A204.1 (cell line): ENCODE data around the gene AKAP1.

ENCODE experiments used
- FAIRE-seq: peaks from 2 replicates; lab custom pipeline; 2012; peaks lifted over from hg19 to GRCh38; lab: Jason Lieb, UNC

Gene AKAP1

DNA sequence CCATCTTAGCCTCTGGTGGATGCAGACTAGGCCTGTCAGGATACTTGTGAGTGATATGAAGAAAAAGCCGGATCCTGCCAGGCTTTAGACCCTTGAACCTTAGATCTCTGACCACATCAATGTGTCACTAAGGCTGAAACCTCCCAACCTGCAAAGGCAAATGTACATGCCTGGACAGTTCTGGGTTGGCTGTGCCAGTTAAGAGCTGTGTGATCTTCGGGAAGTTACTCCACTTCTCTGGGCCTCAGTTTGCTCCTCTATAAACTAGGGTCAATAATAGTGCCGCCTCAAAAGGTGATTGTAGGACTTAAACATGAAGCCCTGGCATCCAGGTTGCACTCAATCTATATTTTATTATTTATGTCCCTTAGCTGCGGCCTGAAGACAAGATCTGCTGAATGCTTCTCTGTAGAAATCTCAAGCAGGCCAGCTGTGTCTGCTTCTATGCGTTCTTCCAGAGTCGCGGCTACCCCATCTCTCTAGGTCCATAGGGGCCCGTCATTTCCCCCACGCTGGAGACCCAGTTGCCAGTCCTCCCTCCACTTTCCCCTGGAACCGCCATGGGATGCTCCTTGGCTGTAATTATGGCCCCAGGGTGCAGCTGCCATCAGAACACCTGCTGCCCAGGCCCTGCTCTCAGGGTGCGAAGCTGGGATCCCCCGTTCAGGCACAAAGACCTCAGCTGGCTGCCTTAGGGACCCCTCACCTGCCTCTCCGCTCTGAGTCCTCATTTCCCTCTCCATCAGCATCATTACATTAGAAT lies 50.2 kb downstream of the AKAP1 start:
- FAIRE-seq: no peak

DNA sequence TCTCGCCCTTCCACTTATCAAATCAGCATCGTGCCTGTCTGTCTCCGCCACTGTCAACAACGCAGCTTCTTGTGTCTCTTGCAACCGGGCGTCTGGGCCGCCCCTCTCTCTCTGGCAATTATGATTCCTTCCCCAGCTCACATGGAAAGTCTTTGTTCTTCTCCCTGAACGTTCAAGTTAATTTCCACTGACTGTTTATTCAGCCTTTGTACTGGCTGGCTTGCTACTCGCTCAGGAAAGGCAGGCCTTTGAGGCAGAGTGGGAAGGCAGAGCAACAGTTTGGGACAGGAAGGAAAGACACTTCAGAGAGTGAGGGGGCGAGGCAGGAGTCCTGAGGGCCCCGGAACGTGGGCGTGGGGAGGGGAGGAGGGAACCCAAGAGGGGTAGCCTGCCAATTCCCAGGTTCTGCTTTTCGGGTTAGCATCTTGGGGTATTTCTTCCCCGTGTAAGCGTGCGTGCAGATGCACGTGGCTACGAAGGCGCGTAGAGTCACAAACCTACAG lies 50.8 kb downstream of the AKAP1 start:
- FAIRE-seq: no peak

DNA sequence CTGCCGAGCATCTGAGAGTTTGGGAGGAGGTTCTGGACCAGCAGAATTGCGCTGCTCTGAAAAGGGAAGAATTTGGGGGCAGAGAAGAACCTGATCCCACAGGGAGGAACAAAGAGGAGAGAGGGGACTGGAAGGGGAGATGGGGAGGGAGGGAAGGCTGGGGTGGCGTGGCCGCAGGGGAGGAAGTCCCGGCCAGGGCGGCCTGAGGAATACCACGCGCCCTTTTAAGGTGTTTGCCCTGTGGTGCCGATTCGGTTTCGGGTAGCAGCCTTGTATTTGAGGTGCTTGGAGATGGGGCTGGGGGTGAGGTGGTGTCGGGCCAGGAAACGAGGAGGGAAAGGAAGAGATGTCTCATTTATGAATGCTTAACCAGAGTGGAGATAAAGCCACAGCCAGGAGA lies 51.3 kb downstream of the AKAP1 start:
- FAIRE-seq: no peak

DNA sequence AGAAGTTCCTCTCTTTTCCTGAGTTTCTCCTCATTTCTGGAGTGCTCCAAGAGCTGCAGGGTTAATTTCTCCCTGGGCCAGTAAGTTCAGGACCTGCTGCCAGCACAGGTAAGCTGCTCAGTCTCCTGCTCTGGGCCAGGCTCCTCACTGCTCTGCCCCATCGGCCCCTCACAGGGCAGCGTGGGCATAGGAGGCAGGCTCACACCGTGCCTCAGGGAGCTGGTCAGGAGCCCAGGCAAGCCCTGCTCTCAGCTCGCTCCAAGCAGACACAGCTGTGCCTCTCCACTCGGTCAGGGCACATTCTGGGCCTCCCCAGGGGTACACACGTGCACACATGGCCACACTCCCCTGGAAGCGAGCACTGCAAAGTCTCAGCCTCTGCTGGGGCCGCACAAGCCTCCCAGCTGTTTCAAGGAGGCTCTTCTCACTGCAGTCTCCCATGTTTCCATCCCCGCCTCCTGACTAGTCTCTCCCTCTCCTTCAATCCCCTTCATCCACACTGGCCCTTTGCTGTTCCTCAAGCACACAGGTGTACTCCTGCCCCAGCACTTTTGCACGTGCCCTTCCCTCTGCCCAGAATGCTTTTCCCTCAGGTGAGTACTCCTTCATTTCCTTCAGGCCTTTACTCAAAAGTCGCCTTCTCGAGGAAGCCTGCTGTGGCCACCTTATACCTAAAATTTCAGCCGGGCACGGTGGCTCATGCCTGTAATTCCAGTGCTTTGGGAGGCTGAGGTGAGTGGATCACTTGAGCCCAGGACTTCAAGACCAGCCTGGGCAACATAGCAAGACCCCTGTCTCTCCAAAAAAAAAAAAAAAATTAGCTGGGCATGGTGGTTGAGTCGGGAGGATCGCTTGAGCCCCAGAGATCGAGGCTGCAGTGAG lies 53.2 kb downstream of the AKAP1 start:
- FAIRE-seq: no peak

DNA sequence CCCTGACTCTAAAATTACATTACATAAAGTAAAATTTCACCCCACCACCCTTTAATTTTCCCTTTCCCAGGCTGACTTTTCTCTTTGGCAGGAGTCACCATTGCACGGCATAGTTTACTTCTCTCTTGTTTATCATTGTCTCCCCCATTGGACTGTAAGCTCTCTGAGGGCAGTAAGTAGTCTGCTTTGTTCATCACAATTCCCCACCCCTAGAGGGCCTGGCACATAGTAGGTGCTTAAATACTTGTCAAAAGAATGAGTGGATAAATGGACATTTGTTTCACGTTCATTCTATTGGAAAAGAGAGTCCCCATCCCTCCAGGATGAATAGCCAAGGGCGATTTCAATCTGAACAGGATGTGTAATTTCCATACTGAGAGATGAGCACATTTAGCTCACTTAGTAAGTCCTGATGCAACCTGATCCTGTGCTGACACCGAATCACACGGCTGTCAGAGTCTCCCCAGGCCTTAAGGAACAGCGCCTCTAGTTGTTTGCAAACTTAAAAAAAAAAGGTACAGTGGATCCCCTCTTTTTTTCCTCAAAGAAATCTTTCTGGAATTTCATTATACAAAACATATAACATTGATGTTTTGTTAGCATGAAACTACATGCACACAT lies 54.0 kb downstream of the AKAP1 start:
- FAIRE-seq: no peak

DNA sequence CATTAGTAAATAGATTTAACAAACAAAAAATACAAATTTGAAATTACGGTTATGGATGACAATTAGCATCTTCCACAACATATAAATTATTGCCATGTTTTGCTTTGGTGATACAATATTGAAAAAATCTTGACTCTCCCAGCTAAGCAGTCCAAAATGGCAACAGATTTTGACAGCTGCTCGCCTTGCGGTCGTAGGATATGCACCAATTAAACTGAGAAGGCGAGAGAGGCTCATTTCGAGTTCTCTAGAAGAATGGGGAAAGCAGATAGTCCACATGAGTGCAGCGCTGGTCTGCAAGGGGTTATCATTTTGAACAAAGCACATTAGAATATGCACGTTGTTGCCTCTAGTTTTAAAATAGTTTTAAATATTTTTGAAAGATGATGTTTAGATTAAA lies 55.3 kb downstream of the AKAP1 start:
- no peak for FAIRE-seq

DNA sequence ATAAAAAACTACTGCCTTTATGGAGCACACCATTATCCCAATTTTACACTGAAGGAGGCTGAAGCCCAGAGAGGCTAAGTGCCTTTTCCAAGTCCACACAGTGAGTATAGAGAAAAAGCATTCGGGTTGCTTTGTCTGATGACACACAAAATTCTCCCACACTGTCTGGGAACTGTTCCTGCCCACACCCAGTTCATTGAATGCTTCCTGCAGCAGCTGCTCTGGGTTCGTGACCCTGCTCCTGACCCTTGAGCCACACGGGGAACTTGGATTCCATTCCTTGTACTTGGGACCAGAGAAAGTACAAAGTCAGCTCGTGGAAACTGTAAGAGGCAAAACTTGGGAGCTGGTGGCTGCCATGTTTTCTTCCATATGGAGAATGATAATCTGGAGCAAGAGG lies 57.9 kb downstream of the AKAP1 start:
- FAIRE-seq: no peak

DNA sequence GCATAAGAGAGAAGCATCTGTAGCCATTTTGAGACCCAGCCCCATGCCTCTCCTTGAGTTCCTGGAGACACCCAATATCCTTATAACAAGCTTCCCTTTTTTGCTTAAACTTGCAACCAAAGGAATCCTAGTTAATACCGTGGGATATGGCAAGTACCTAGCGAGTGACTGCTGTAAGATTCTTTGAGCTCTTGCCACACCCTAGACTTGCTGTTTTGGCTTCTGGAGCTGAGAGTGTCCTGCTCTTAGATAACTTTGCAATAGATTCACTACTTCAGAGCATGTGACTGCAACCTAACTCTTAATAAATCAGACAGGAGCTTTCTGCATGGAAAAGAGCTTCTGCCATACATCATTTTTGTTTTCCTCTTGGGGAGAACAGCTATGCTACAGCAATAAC lies 58.3 kb downstream of the AKAP1 start:
- FAIRE-seq: no peak

DNA sequence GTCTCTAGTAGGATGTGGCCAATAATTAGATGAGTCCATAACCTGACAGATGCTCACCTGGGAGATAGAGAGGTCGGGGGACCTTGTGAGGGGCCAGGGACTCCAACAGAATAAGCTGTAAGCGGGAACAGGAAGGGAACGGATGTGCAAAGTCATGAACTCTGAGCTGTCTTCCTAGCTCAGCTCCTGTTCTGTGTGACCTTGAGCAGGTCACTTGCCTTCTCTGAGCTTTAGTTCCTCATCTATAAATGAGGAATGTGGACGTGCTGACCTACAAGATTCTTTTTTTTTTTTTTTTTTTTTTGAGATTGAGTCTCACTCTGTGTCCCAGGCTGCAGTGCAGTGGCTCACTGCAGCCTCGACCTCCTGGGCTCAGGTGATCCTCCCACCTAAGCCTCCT lies 58.9 kb downstream of the AKAP1 start:
- FAIRE-seq: no peak

DNA sequence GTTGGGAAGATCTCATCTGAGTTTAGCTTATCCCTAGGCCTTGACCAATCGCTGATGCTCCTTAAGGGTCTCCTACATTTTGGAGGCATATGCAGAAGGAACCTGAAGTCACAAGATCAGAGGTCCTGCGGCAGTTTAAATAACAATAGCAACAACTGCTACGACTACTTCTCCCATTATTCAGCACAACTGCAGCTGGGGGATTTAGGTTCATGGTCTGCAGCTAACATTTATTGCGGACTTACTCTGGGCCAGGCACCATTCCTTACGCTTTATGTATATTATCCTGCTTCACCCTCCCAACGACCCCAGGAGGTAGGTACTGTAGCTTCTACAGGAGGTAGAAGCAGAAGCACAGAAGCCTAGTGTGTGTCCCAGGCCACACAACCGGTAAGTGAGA lies 59.5 kb downstream of the AKAP1 start:
- no peak for FAIRE-seq

DNA sequence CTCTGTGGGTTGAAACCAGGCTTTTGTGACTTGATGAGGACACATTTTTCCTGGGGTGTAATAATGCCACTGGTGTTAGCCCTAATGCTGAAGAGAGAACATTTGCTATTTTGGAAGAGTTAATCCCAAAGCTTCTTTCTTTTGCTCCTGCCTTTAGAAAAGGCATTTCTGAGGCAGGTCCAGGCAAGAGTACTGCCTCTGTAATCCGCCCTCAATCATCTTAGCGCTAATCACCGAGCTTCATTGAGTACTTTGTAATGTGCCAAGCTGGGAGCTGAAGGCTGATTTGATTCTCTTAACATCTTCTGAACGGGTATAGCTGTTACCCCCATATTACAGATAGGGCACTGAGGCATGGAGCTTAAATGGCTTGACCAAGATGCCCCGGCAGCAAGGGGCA lies 60.3 kb downstream of the AKAP1 start:
- FAIRE-seq: no peak

DNA sequence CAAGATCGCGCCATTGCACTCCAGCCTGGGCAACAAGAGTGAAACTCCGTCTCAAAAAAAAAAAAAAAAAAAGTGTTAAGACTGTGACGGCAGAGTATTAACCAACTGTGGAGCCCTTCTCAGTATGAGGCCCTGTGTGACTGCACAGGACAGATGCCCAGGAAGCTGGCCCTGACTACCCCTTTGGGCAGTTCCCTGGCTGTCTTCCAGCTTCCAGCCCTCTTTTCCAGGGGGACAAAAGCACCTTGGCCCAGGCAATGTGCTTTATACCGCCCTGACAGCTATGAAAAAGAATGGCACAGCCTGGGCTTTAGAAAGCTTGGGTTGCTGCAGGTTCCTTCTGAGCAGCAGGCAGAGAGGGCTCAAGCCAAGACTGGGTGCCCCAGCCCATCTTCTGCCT lies 61.2 kb downstream of the AKAP1 start:
- no peak for FAIRE-seq

DNA sequence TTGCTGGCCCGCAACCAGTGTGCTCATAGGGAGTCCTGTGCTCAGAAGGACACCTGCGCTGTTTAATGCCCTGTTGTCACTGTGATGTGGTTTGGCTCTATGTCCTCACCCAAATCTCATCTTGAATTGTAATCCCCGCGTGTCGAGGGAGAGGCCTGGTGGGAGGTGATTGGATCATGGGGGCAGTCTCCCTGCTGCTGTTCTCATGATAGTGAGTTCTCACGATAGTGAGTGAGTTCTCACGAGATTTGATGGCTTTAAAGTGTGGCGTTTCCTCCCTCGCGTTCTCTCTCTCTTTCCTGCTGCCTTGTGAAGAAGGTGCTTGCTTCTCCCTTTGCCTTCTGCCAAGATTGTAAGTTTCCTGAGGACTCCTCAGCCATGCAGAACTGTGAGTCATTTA lies 66.8 kb downstream of the AKAP1 start:
- no peak for FAIRE-seq

DNA sequence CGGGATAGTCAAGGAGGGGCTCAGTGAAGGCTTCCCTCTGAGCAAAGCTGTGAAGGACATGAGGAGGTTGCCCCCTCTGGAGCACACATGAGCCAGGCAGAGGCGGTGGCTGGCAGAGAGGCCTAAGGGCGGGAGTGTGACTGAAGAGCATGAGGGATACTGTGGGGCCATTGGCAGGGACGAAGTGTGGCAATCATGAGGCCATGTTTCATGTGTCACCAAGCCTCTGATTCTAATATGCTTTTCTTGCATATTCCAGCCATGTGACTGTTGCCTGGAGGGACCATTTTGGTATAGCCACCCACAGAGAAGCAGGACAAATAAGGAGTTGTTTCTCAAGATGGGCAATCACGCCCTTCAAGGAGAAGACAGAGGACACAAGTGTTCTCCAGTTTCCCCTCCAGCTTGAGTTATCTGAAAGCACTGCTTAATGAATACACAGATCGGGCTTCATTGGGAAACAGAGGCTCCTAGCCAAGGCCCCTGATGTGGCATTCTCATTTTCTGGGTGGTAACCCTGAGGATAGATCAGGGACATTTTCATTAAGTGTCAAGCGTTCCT lies 68.0 kb downstream of the AKAP1 start:
- no peak for FAIRE-seq

DNA sequence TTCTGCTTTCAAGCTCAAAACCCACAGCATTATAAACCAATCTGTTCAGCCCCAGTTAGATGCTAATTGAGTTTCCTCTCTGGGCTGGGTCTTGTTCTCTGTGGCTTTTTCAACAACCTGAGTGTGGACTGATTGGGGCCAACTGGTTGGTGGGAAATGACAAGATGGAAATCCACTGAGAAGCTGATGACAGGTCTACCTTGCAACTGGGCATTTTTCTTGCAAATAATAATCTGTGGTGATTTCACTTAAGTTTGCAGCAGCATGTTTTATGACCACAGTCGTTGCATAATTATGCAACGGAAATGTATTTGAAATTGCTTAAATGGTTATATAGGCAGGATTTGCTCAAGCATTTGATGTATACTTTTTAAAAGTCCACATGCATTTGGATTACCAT lies 69.9 kb downstream of the AKAP1 start:
- FAIRE-seq: no peak

DNA sequence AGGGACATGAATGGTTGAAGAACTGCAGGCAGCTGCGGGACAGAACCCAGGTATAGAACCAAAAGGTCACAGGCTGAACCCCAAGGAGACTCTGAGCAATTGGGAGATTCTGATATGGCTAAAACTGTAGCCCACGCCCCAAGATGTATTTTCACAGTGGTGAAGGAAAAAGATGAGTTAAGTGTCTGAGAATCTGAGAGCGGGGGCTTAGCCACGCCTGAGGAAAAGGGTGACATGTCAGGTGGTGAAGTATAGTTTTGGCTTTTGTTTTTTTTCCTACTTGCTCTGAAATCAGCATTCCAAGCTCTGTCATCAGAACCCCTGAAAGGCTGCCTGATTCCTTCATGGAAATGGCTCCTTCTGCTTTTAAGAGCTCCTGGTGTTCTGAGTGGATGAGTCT lies 73.3 kb downstream of the AKAP1 start:
- no peak for FAIRE-seq

DNA sequence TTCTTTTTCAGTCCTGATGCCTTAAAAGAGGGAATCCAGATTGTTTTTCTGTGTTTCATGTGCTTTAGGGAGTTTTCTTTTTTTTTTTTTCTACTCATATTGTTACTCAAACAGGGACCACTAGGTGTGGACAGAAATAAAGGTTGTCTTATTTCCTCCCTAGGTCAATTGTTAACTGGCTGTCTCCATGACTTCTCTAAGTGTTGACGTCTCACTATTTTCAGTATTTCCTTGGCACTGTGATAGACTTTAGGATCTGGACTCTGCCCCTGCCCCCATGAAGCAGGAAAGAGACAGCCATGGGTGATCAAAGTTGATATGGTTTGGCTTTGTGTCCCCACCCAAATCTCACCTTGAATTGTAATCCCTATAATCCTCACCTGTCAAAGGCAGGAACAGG lies 73.7 kb downstream of the AKAP1 start:
- no peak for FAIRE-seq

DNA sequence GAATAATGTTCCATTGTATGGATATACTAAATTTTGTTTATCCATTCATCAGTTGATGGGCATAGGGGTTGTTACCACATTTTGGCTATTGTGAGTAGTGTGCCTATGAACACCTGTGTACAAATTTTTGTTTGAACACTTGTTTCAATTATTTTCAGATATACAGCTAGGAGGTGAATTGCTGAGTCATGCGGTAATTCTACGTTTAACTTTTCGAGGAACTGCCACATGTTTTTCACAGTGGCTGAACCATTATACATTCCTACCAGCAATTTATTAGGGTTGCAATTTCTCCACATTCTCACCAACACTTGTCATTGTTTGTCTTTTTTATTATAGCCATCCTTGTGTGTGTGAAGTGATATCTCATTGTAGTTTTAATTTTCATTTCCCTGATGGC lies 75.6 kb downstream of the AKAP1 start:
- no peak for FAIRE-seq

DNA sequence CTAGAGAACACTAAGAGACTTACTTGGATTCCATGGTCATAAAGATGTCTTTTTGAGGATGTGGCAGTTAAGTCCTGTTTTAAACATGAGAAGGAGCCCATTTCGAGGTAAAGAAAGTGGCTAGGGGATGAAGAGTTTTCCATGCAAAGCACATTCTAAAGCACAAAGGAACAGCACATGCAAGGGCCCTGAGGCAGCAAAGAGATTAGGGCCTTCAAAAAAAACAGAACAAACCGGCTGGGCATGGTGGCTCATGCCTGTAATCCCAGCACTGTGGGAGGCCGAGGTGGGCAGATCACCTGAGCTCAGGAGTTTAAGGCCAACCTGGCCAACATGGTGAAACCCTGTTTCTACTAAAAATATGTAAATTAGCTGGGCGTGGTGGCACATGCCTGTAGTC lies 79.8 kb downstream of the AKAP1 start:
- FAIRE-seq: no peak

DNA sequence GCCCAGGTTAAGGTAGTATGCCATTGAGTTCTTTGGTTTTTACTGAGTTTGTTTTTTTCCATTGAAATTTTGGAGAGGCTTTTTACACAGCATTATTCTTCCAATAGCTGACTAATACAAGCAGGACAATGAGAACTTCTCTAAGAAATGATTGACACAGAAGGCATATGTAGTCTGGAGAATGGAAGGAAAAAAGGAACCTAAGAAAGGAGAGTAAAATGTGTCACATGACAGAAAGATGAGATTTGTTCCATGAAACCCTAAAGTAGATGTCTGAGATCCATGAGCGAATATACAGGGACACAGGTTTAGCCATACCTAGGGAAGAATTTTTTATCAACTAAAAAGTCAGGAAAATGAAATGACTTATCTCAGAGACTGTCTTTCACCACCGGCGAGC lies 80.7 kb downstream of the AKAP1 start:
- FAIRE-seq: no peak

DNA sequence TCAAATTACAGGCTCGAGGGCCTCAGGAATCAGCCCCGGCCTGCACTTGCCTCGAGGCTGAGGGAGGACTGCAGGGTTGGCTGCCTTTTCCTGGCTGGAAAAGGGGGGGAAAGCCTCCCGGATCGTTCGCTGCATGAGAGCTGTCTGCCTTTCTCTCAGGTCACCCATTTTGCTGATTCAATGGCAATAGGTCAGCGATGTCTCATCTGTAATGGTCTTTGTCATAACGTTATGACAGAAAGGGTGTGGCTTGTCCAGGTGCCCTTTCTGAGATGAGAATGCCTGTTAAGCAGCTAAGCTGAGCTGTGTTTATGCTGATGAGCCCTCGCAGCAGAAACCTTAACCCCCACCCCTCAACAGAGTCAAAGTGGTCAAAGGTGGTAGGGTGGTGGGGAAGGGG lies 81.8 kb downstream of the AKAP1 start:
- no peak for FAIRE-seq

DNA sequence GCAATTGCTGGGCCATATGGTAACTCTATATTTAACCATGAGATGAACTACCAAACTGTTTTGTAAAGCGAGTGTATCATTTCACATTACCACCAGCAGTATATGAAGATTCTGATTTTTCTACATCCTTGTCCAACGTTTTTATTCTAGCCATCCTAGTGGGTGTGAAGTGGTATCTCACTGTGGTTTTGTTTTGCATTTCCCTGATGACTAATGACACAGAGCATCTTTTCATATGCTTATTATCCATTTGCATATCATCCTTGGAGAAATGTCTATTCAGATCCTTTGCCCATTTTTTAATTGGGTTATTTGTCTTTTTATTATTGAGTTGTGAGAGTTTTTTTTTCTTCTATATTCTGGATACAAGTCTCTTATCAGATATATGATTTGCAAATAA lies 83.6 kb downstream of the AKAP1 start:
- FAIRE-seq: no peak

DNA sequence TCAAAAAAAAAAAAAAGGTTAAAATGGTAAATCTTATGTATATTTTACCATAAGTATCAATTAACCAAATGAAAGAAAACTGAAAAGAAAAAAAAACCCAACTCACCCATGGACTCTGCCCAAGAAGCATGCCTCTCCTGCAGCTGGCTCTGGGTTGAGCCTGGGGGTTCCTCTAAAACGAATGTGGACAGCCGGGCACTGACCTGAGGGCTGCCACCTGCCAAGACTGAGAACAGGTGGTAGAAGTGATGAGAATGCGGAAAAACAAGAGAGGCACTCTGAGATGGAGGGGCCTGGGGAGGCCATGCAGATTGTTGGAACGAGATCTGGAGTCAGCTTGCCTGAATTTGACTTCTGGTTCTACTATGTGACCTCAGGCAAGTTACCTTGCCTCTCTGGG lies 85.8 kb downstream of the AKAP1 start:
- no peak for FAIRE-seq
